IPS-NIHi11 (cell line): ENCODE results near the gene RRN3.
A peak's percentile ranks its signal among the peaks of the same experiment; 100 is the strongest.
"Not testable (repeated sequence)": the region's sequence is repeated elsewhere in the genome, so short reads cannot be mapped to it uniquely, and the experiment has no call there.

ENCODE experiments used
- DNase-seq: peaks from one replicate; pipeline ENCODE4 v3.0.0; 2012; ENCODE audit warnings: mixed read lengths, low spot score

Gene RRN3

GRCh38 chr16:15051387-15051951, 42.6 kb downstream of the RRN3 start:
- DNase-seq: no peak

- not testable (repeated sequence) for DNase-seq
Observed at GRCh38 chr16:15050440-15050839, 43.6 kb downstream of the RRN3 start.

DNA sequence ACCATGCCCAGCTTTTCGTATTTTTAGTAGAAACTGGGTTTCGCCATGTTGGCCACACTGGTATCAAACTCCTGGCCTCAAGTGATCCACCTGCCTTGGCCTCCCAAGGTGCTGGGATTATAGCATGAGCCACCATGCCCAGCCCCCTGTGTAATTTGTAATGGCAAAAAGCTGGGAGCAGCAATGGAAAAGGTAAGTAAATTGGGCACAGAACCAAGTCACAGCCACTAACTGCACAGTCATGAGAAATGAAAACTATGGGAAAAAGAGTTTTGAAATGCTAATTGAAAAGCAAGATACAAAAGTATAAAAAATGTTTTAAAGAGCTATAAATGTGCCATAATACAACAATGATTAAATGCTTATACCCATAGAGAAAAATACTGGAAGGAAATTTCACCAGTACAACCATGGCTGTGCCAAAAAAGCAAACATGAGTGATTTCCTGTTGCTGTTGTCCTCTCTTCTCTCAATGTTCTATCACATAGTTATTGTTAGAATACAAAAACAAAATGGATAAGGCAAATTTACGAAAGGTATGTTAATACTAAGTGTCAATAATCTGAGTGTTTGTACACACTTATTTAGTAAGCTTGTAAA, 44.4 kb downstream of the RRN3 start:
- DNase-seq: no peak

DNA sequence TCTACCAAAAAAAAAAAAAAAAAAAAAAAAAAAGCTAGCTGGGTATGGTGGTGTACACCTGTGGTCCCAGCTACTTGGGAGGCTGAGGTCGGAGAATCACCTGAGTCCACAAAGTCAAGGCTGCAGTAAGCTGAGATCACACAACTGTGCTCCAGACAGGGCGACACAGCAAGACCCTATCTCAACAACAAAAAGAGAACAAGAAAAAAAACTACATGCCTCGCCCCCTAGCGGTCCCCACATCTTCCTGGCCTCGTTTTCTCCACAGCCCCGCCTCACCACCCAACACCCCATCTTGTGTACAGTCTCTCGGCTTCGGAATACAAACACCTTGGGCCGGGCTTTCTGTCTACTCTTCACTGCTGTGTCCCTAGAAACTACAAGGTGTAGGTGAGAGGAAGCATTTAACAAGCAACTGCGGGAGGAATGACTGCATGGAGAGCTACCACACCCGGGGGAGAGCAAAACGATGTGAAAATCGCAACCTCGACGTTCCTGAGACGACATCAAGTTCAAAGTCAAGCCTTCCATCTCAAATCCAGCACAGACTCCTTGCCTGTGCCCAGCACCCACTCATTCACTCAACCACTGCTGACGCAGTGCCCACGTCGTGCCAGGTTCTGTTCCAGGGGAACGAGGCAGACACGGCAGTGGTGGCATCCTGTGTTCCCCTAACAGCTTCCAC, 47.2 kb downstream of the RRN3 start:
- no peak for DNase-seq

DNA sequence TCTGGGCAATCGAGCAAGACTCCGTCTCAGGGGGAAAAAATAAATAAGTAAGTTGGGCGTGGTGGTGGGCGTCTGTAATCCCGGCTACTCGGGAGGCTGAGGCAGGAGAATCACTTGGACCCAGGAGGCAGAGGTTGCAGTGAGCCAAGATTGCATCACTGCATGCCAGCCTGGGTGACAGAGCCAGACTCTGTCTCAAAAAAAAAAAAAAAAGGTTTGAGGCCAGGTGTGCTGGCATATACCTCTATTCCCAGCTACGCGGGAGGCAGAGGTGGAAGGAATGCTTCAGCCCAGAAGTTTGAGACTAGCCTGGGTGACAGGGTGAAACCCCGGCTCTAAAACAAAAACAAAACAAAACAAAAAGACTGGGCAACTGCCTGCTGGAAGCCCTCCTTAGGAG, 48.8 kb downstream of the RRN3 start:
- not testable (repeated sequence) for DNase-seq

DNA sequence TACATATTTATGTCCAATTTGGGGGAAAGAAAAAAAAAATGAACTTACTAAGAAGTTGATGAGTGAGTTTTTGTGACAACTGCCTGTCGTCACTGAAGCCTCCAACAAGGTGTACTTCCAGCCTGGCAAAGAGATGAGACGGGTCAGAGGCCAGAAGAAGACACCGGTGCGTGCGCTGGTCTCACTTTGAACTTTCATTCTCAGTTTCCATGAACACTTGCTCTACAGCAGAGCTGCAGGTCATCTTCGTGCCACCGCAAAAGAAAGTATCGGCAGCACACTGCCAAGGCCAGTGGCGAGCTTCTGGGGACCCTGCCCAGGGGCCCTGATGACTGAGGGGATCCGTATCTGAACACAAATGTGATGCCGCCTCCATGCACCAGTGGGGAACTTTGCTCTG, 49.8 kb downstream of the RRN3 start:
- DNase-seq: no peak

DNA sequence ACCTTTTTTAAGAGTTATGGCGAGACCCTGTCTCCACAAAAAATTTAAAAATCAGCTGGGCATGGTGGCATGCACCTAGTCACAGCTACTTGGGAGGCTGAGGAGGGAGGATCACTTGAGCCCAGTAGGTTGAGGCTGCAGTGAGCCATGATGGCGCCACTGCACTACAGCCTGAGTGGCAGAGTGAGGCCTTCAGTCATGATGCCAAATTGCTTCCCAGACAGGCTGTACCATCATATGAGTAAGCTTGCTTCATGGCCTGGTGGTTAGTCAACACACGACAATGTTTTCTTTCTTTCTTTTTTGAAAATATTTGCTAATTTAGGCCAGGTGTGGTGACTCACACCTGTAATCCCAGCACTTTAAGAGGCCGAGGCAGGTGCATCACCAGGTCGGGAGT, 50.7 kb downstream of the RRN3 start:
- no peak for DNase-seq

- peak; percentile 57 for DNase-seq
Observed at GRCh38 chr16:15041271-15042004, 52.6 kb downstream of the RRN3 start.

DNA sequence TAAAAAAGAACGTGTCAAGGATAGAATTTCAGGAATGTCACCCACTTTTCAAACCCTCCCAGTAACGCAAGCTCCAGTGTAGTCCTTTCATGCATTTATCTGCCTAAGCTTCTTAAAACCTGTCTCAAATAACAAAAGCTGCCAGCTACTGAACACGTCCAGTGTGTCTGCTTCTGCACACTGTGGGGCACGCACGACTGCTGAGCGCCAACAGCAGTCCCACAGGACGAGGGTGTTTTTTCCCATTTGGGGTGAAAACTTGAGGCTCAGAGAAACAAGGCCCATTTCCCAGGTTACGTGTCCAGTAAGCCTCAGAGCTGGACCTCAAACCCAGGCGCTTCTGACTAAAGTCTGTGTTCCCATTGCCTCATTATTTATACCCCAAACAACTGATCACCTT, 55.4 kb downstream of the RRN3 start:
- no peak for DNase-seq

GRCh38 chr16:15037745-15038144, 56.3 kb downstream of the RRN3 start:
- DNase-seq: no peak

- DNase-seq: no peak
Observed at GRCh38 chr16:15037003-15037402, 57.1 kb downstream of the RRN3 start.

DNA sequence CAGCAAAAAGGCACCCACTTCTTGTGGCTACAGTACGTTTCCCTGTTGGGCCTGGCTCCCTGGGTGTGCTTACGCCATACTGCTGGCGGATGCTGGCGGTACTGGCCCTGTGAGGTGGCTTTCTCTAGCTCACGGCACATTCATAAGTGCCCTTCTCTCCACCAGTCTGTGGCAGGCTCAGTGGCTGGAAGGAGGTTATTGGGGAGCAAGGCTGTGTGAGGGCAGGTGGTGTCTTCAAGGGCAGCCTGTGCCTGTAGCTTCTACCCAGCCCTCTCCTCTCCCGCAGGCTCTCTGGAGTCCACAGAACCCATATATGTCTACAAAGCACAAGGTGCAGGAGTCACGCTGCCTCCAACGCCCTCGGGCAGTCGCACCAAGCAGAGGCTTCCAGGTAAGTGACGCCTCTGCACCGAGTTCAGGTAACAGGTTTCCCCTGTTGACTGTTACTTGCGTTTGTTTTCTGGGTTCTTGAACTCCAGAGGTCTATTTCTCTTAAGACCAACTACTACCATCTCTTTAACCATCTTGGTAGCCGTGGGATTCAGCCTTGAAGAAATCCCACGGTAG, 58.8 kb downstream of the RRN3 start:
- DNase-seq: no peak

- DNase-seq: no peak
Observed at GRCh38 chr16:15034266-15035162, 59.6 kb downstream of the RRN3 start.

- no peak for DNase-seq
Observed at GRCh38 chr16:15033309-15033707, 60.8 kb downstream of the RRN3 start.

DNA sequence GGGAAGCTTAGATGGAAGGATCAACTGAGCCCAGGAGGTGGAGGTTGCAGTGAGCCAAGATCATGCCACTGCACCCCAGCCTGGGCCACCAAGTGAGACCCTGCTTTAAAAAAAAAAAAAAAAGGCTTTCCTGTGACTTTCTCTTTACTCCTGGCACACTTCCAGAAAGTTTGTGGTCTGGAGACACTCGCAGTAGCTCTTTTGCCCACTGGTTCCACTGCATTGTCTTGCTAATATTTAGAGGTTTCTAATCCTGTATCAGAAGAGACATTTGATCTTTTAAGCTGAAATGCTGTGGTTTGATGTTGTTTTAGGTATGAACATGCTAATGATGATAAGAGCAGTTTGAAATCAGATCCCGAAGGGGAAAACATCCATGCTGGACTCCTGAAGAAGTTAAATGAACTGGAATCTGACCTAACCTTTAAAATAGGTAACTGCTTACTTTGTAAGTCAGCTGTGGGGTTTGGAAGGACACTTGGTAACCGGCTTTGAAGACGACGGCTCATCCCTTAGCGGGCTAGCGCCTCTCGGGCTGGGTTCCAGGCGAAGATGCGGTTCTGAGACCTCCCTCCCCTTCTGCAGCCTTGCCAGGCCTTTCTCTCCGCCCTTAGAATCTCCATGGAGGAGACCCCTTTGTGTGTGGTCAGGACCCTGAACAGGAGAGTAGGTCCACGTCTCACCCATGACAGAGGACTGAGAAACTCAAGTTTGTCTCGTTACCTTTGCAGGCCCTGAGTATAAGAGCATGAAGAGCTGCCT, 61.3 kb downstream of the RRN3 start:
- DNase-seq: no peak

- no peak for DNase-seq
Observed at GRCh38 chr16:15031586-15031985, 62.5 kb downstream of the RRN3 start.

- DNase-seq: no peak
Observed at GRCh38 chr16:15031179-15031578, 62.9 kb downstream of the RRN3 start.

DNA sequence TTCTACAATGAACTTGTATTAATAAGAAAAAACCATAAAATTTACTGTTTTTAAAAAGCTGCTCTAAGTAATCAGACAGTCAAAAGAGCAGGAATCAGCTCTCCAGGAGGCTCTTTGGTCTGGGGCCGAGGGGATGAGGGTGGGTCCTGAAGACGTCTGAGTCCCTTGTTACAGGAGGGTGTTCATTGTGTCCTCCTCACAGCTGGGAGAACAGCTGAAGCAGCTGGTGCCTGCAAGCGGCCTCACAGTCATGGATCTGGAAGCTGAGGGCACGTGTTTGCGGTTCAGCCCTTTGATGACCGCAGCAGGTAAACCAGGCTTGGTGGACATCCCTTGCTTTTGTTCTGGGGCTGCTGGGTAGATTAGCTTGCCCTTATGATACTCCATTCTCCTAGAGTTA, 64.3 kb downstream of the RRN3 start:
- not testable (repeated sequence) for DNase-seq

DNA sequence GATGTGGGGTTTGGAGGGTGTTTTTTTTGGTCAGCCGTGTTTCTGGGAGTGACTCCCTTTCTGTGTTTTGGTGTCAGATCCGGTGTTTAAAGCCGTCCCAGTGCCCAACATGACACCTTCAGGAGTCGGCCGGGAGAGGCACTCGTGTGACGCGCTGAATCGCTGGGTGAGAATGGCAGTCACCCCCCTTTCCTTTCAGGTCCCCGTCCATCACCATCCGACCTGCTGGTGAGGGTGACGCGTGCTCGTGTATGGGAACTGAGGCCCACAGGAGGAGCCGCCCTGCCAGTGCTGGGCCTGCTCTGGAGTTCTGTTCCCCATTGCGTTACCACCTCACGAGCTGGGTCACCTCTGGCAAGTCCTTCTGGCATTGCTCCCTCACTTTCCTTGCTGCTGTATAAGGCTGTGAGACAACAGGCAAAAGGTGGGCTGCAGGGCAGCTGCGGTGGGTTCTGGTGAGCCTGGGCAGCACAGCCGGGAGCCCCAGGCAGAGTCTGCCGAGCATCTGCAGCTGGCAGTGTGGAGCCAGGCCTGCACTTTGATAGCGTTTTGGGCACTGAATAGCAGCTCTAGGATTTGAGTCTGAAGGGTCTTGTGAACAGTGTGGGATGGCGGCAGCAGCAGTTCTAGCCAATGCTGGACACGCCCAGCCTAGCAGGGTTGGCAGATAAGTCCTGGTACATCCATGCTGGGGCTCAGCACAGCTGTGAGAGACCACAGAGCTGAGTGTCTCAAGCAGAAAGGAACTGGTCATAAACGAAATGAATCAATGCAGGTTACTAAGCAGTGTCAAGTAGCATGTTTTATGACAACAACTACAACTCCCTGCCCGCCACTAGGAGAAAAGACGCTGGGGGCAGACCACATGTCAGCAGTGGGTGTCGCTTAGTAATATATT, 65.0 kb downstream of the RRN3 start:
- not testable (repeated sequence) for DNase-seq

DNA sequence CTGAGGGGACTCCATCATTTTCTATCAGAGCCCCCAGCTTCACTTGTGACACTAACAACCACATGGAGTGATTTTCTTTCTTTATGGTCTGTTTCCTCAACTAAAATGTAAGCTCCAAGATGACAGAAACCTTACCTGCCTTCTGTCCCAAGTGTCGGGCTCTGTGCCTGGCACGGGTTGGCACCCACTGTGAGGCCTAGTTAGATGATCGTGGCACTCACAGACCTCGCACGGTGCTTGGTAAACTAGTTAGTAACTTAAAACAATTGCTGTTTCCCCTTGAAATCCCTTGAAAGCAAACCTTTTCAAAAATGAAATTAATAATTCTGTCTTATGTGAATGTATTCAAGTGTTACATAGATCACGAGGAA, 65.7 kb downstream of the RRN3 start:
- not testable (repeated sequence) for DNase-seq
